MV-4-11 (cell line): ENCODE measurements around the gene INPP4B.
A peak's percentile ranks its signal among the peaks of the same experiment; 100 is the strongest.

Experiments used
- DNase-seq: peaks from one replicate; lab custom pipeline; 2025; lab: John Stamatoyannopoulos, UW

Gene INPP4B

DNA sequence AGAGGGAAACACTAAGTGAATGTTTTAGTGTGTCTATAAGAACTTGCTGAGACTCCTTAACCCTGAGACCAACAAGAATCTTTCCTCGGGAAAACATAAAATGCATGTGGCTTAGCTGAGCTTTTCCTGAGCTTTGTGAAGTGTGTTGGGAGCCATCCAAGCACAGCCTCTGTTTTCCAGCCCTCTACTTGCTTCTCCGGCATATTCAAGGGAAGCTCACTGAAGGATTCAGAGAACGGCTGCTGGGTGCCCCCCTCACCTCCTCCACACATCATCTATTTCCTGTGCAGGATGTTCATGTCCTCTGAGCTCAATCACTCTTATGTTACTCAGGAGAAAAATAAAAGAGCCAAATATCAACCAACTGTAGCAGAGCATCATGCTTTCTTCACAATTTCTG lies 717.6 kb downstream of the INPP4B start:
- no peak for DNase-seq

DNA sequence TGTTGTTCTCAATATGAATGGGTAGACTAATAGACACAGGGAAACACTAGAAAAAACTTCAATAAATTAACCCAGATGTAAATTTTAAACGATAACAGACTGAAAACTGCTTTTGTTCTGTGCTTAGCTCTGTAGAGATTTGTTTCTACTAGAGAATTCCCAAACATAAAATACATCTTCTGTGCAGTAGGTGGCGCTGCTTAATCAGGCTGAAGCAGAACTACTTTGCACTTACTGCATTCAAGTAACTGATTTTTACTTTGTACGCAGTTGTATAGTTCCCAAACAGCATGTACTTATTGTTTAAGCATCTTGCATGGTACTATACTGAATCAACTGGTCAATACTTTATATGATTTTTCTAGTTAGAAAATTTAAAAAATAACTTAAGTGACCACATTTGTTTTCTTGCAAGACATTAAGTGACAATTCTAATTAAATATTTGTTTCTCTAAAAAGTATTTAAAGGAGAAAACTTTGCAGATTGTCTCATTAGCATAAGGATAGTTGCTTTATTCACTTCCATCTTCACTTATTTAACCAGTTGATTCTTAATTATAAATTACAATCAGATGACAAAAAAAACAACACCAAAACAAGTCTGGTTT lies 719.1 kb downstream of the INPP4B start:
- DNase-seq = peak; percentile 20

- no peak for DNase-seq
Observed at GRCh38 chr4:142124874-142125273, 721.2 kb downstream of the INPP4B start.

DNA sequence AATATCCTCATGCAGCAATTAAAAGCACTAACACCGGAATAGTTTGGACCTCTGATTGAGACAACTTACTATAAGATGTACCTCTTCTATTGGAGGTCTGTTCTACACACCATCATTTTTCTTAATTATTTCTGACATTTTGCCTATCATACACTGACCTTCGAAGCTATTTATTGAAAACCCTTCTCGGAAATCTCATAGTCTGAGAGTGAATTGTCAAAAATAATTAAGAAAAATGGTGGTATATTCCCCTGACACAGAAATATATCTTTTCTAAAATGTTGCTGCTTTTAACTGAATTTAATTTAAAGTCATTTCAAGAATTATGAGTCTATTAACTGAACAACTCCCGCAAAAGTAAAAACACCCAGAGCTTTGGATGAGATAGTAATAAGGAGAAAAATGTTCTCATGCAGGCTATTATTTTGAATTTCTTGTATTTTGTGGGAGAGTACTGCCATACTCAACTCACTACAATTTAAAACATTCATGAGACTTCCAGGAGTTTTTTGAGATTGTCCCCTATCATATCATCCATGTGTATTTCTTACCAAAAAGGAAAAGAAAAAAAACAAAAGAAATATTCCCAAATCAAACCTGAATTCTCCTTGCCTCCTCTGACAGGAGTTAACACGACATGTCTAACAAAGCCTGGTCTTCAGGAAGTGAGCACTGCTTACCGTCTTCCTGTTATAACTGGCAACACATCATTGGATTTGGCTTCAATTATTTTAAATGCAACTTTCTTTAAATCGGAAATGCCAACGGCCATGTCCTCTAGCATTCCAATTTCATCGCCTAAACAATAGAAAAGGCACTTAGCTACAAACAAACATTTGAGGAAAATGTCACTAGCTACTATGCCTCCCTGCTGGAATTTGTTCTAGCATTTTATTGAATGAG lies 724.4 kb downstream of the INPP4B start:
- no peak for DNase-seq

- DNase-seq = no peak
Observed at GRCh38 chr4:142120921-142121320, 725.2 kb downstream of the INPP4B start.

GRCh38 chr4:142112451-142112850 lies 733.6 kb downstream of the INPP4B start:
- no peak for DNase-seq

DNA sequence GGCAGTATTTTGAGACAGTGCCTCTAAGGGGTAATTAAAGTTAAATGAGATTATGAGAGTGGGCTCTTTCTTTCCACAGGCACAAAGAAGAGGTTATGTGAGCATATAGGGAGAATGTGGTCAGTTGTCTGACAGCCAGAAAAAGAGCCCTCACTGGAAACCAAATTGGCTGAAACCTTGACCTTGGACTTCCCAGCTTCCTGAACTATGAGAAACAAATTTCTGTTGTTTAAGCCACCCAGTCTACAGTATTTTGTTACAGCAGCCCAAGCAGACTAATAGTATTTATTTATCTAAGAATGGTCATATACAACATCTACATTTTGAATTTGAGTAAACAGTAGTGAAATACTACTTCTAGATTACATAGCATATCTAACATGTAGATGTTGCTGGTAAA lies 736.0 kb downstream of the INPP4B start:
- DNase-seq = no peak

- DNase-seq = no peak
Observed at GRCh38 chr4:142104041-142104440, 742.1 kb downstream of the INPP4B start.

GRCh38 chr4:142101401-142101800 lies 744.7 kb downstream of the INPP4B start:
- no peak for DNase-seq

- peak; percentile 31 for DNase-seq
Observed at GRCh38 chr4:142100941-142101340, 745.2 kb downstream of the INPP4B start.

DNA sequence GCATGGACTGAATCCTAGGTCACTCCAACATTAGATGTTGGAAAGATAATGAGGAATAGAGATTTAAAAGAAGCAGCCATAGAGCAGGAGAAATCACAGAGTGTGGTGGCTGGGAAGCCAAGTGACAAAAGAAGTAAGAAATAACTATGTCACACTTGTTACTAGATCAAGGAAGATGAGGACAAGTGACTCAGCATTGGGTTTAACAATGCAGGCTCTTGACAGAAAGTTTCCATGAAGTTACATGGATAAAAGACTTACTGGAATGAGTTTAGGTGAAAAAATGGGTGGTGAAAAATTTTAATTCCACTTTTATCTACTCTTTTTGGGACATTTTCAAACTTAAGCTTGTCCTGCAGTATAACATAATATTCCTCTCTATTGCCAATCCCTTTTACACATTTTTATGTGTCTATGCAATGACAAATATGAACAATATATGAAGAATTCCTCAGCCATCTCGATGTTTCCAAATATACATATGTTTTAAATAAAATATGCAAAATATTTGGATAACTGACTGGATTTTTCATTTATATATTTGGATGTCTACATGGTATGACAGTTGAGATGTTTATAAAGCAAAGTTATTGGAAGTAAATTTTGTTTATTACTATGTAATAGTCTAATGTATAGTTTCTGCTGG lies 747.1 kb downstream of the INPP4B start:
- no peak for DNase-seq

DNA sequence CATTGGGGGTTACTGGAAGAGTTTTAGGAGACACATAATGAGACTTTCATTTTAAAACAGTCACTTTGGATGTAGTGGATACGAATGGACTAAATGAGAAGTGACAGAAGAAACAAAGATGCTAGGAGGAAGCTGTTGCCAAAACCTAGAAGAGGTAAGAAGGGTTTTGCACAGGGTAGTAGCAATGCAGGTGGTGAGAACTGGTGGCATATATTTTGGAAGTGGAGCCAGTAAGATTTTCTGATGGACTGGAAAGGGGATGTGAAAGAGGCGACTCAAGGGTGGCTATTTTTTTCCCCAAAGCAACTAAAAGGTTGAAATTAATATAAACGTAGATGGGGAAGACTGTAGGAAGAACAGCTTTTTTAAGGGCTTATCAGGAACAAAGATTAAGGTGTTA lies 747.7 kb downstream of the INPP4B start:
- no peak for DNase-seq

DNA sequence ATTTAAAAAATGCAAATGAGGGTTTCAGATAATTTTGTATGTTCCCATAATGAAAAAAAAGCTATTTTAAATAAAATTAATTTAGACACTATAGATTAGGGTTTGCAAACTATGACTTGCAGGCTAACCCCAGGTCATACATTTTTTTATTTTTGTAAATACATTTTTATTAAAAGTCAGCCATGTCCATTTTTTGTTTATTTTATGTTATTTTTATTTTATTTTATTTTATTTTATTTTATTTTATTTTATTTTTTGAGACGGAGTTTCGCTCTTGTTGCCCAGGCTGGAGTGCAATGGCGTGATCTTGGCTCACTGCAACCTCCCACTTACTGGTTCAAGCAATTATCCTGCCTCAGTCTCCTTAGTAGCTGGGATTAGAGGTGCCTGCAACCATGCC lies 749.1 kb downstream of the INPP4B start:
- no peak for DNase-seq

DNA sequence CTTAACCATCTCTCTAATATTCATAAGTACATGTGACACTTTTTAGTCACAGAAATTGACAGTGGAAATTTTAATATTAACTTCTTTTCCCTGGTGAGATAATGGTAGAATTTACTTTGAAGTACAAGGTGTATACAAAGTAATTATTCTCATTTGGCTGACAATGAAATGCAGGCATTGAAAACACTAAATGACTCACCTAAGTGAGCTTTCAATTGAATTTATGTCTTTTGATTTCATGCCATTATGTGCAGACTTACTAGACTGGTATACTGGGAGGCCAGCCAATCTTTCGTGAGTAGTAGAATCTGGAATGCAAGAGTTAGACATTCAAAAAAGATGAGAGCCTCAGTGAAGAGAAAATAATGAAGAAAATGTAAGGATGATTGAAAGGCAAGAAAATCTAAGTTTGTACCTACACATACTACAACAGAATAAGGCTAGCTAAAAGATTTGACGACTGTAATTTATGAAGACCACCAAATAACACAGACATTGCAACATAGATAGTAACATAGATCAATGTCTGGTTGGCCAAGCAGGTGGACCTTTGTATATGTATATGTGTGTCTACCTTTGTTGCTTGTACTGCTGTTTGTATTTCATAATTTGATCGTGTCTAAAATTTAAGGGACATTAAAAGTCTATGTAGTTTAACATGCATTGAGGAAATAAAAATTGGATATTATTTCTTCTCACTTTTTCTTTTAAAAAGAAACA lies 750.1 kb downstream of the INPP4B start:
- DNase-seq = no peak

- no peak for DNase-seq
Observed at GRCh38 chr4:142092941-142093340, 753.2 kb downstream of the INPP4B start.

- no peak for DNase-seq
Observed at GRCh38 chr4:142091691-142092182, 754.4 kb downstream of the INPP4B start.

DNA sequence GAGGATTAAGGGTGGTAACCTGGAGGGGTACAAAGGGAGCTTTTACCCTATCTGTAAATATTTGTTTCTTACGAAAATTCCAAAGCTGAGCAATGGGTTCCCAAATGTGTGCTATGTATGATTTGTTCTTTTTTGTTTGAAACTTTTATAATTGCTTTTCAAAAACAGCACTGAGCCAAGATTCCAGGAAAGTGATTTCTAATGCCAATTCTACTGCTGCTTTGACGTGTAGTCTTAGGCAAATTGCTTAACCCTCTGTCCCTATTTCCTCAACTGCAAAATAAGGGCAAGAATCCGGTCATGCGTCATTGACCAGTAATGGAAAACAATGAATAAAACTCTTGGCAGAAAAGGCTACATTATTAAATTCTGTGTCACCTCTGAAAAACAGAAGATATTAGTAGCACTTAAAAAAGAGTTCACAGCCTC lies 755.0 kb downstream of the INPP4B start:
- no peak for DNase-seq

- DNase-seq = no peak
Observed at GRCh38 chr4:142088906-142089305, 757.2 kb downstream of the INPP4B start.

DNA sequence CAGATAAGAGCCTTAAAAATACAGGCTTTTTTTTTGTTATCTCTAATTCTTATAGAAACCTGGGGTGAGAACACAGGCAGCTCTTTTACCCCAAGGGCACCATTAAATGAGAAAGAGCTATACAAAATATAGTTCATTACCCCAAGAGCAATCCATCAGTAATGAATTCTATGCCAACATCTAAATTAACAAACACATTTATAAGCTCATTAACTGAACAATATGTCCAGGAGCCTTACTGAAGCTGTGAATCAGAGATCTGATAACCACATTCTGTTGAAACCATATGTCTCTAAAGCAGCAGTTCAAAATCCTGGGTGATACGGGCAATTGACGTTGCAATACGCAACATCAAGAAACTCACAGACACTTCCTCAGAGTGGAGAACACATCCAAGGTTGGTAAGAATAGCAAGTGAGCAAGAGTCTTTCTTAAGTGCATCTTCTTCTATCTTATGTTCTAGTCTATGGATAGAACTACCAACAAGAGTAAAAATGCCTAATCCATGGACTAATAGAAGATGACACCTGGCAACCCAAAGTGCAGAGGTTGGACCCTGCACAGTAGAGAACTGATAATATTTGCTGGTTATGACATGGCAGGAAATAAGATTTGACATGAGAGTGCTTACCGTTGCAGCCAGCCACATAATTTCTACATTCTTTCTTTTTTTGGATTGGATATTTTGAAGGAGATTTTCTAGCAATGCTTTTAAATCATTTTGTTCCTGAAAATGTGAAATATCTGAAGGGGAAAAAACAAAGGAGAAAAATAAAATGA lies 760.4 kb downstream of the INPP4B start:
- DNase-seq = no peak

- DNase-seq = no peak
Observed at GRCh38 chr4:142083264-142083663, 762.8 kb downstream of the INPP4B start.

DNA sequence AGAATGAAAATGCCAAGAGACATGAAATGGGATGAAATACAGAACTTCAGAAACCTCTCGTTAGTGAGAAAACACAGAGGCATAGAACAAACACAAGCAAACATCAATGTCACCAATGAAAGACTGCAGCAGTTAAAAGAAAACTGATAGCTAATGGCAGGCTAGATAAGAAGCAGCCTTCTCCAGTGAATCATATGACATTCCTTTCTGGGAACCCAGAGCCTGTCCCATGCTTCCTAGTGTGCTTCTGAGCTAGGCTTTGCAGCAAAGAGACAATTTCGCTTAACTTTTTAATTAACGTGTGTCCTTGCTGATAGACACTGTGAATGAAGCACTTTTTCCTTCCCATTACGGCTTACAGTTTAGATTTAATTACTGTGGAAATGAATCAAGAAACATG lies 765.1 kb downstream of the INPP4B start:
- no peak for DNase-seq
